ENCODE measurements around the gene RALGAPA2.

RALGAPA2 gene

GRCh38 chr20:20580139-20580538, 132.3 kb downstream of the RALGAPA2 start:
- TF ChIP-seq GATA1 (IDR thresholded peaks at IDR 0.05; ENCODE audit: low read depth, low read length) (no peak), POLR2A (IDR thresholded peaks at IDR 0.05; ENCODE audit: low read length) (no peak)
- no peak for DNase-seq

GRCh38 chr20:20578838-20579237, 133.6 kb downstream of the RALGAPA2 start:
- no peak for TF ChIP-seq GATA1 (IDR thresholded peaks at IDR 0.05; ENCODE audit: low read depth, low read length)
- no peak for TF ChIP-seq POLR2A (IDR thresholded peaks at IDR 0.05; ENCODE audit: low read length)
- no peak for DNase-seq

- DNase-seq: no peak
- TF ChIP-seq GATA1 (IDR thresholded peaks at IDR 0.05; ENCODE audit: low read depth, low read length) (no peak), POLR2A (IDR thresholded peaks at IDR 0.05; ENCODE audit: low read length) (no peak)
Measured at GRCh38 chr20:20573797-20574196, 138.6 kb downstream of the RALGAPA2 start.

GRCh38 chr20:20571068-20571780, 141.2 kb downstream of the RALGAPA2 start:
- no peak for DNase-seq
- TF ChIP-seq POLR2A (IDR thresholded peaks at IDR 0.05; ENCODE audit: low read length): no peak
- TF ChIP-seq GATA1 (IDR thresholded peaks at IDR 0.05; ENCODE audit: low read depth, low read length): no peak

GRCh38 chr20:20568604-20569205, 143.7 kb downstream of the RALGAPA2 start:
- peak; percentile 22 to 52 for DNase-seq
- TF ChIP-seq GATA1 (IDR thresholded peaks at IDR 0.05; ENCODE audit: low read depth, low read length) (no peak), POLR2A (IDR thresholded peaks at IDR 0.05; ENCODE audit: low read length) (no peak)

- DNase-seq: no peak
- TF ChIP-seq GATA1 (IDR thresholded peaks at IDR 0.05; ENCODE audit: low read depth, low read length): no peak
- TF ChIP-seq POLR2A (IDR thresholded peaks at IDR 0.05; ENCODE audit: low read length): no peak
Measured at GRCh38 chr20:20567712-20568111, 144.7 kb downstream of the RALGAPA2 start.

- no peak for TF ChIP-seq POLR2A (IDR thresholded peaks at IDR 0.05; ENCODE audit: low read length)
- DNase-seq: no peak
Measured at GRCh38 chr20:20566516-20566915, 145.9 kb downstream of the RALGAPA2 start.

- TF ChIP-seq POLR2A (IDR thresholded peaks at IDR 0.05; ENCODE audit: low read length) (no peak), GATA1 (IDR thresholded peaks at IDR 0.05; ENCODE audit: low read depth, low read length) (no peak)
- no peak for DNase-seq
Measured at GRCh38 chr20:20564279-20564678, 148.2 kb downstream of the RALGAPA2 start.

GRCh38 chr20:20562507-20562906, 149.9 kb downstream of the RALGAPA2 start:
- no peak for DNase-seq
- TF ChIP-seq GATA1 (IDR thresholded peaks at IDR 0.05; ENCODE audit: low read depth, low read length) (no peak), POLR2A (IDR thresholded peaks at IDR 0.05; ENCODE audit: low read length) (no peak)

- TF ChIP-seq GATA1 (IDR thresholded peaks at IDR 0.05; ENCODE audit: low read depth, low read length) (no peak), POLR2A (IDR thresholded peaks at IDR 0.05; ENCODE audit: low read length) (no peak)
- no peak for DNase-seq
Measured at GRCh38 chr20:20561841-20562240, 150.6 kb downstream of the RALGAPA2 start.

- DNase-seq: no peak
- TF ChIP-seq GATA1 (IDR thresholded peaks at IDR 0.05; ENCODE audit: low read depth, low read length): no peak
- no peak for TF ChIP-seq POLR2A (IDR thresholded peaks at IDR 0.05; ENCODE audit: low read length)
Measured at GRCh38 chr20:20561172-20561571, 151.3 kb downstream of the RALGAPA2 start.

- no peak for DNase-seq
- TF ChIP-seq POLR2A (IDR thresholded peaks at IDR 0.05; ENCODE audit: low read length) (no peak), GATA1 (IDR thresholded peaks at IDR 0.05; ENCODE audit: low read depth, low read length) (no peak)
Measured at GRCh38 chr20:20557406-20557805, 155.0 kb downstream of the RALGAPA2 start.

GRCh38 chr20:20555838-20556237, 156.6 kb downstream of the RALGAPA2 start:
- DNase-seq: no peak
- TF ChIP-seq POLR2A (IDR thresholded peaks at IDR 0.05; ENCODE audit: low read length) (no peak), GATA1 (IDR thresholded peaks at IDR 0.05; ENCODE audit: low read depth, low read length) (no peak)

GRCh38 chr20:20554951-20555350, 157.5 kb downstream of the RALGAPA2 start:
- no peak for DNase-seq
- TF ChIP-seq POLR2A (IDR thresholded peaks at IDR 0.05; ENCODE audit: low read length) (no peak), GATA1 (IDR thresholded peaks at IDR 0.05; ENCODE audit: low read depth, low read length) (no peak)

- no peak for TF ChIP-seq GATA1 (IDR thresholded peaks at IDR 0.05; ENCODE audit: low read depth, low read length)
- no peak for TF ChIP-seq POLR2A (IDR thresholded peaks at IDR 0.05; ENCODE audit: low read length)
- DNase-seq: no peak
Measured at GRCh38 chr20:20553541-20553940, 158.9 kb downstream of the RALGAPA2 start.
